Fibroblast of villous mesenchyme (primary cell): ENCODE data around the gene HLA-E. TPM values are rescaled to one million over a fixed set of nuclear protein-coding genes. Genes with fewer than 3 reads are reported as not detected.
"Not testable (repeated sequence)": the region's sequence is repeated elsewhere in the genome, so short reads cannot be mapped to it uniquely, and the experiment has no call there.

Source experiments
- DNase-seq: peaks from one replicate; pipeline ENCODE4 v3.0.0-alpha.2; 2010; ENCODE audit warnings: low read depth
- H3K4me3 ChIP-seq: 2 replicates; pipeline ENCODE4 v1.5.1; 2011; ENCODE audit warnings: low read depth, mild to moderate bottlenecking, low read length
- CTCF ChIP-seq: IDR thresholded peaks from 2 replicates; pipeline ENCODE4 v1.5.1; 2012; ENCODE audit warnings: low read depth, mild to moderate bottlenecking, low read length; ENCODE audit not compliant: insufficient read depth
- total RNA-seq: library from RNA; depleted of rRNA; stranded (reverse); fragments of >200 nt; gene quantifications from 2 replicates; pipeline ENCODE4 v1.2.3, GENCODE V29; 2012

Gene HLA-E
- total RNA-seq, 1 donor, result 165 TPM

- H3K4me3 ChIP-seq, result peak overlapping the region; percentile 87
- peak; percentile 72 for DNase-seq
- TF ChIP-seq CTCF, result no peak
Observed at GRCh38 chr6:30490026-30490876, 942 bp downstream of the HLA-E start.

GRCh38 chr6:30491291-30491953 lies 2.1 kb downstream of the HLA-E start:
- not testable (repeated sequence) for DNase-seq
- H3K4me3 ChIP-seq, result peak overlapping the region; percentile 12

- H3K4me3 ChIP-seq, result no peak overlapping the region
- DNase-seq, result no peak
Observed at GRCh38 chr6:30491991-30492952, 3.0 kb downstream of the HLA-E start.

GRCh38 chr6:30493643-30494250 lies 4.4 kb downstream of the HLA-E start:
- DNase-seq, result no peak
- TF ChIP-seq CTCF, result peak; percentile 27
- H3K4me3 ChIP-seq, result no peak overlapping the region

More at GRCh38 chr6:30491991-30492952, 3.0 kb downstream of the HLA-E start:
- no peak for TF ChIP-seq CTCF

GRCh38 chr6:30494291-30494861 lies 5.1 kb downstream of the HLA-E start:
- no peak for DNase-seq
- no peak overlapping the region for H3K4me3 ChIP-seq
- TF ChIP-seq CTCF, result no peak

GRCh38 chr6:30495060-30495459 lies 5.8 kb downstream of the HLA-E start:
- H3K4me3 ChIP-seq, DNase-seq: not testable (repeated sequence)

GRCh38 chr6:30495993-30496392 lies 6.7 kb downstream of the HLA-E start:
- no peak overlapping the region for H3K4me3 ChIP-seq
- no peak for DNase-seq
- no peak for TF ChIP-seq CTCF

- not testable (repeated sequence) for DNase-seq, H3K4me3 ChIP-seq
Observed at GRCh38 chr6:30497261-30497599, 7.9 kb downstream of the HLA-E start.
